Common myeloid progenitor, CD34-positive (primary cell): ENCODE measurements around the gene NAA80.

Experiments
- CTCF ChIA-PET: fragments of 350-600 bp; sonication (Branson Sonifier 250); formaldehyde crosslinking; loops from one replicate; lab custom pipeline; 2021; ENCODE audit warnings: antibody characterized with exemption; lab: Charles Lee
- POLR2A ChIA-PET: fragments of 350-600 bp; sonication (Branson Sonifier 250); formaldehyde crosslinking; loops from one replicate; lab custom pipeline; 2021; ENCODE audit warnings: antibody characterized with exemption; lab: Charles Lee
- DNase-seq, 3 donors: peaks; one replicate each; pipeline versions ENCODE4 v3.0.0 to v3.0.0-alpha.2; 2013
- H3K27ac ChIP-seq, 2 experiments: 1 replicate in 1 of 2; 2 replicates in 1 of 2; pipeline ENCODE4 v1.7.0; 2013; ENCODE audit warnings: inconsistent platforms in 2 of 2, low read length in 2 of 2, mild to moderate bottlenecking in 2 of 2, low read depth in 1 of 2, moderate library complexity in 1 of 2; ENCODE audit not compliant: severe bottlenecking in 2 of 2, insufficient read depth in 1 of 2, poor library complexity in 1 of 2
- H3K27me3 ChIP-seq, 5 experiments: replicated peaks in 2 of 5; 1 replicate in 3 of 5; 2 replicates in 2 of 5; pipeline versions ENCODE4 v1.6.1 to v1.7.0; 2013; ENCODE audit warnings: low read length in 4 of 5, mild to moderate bottlenecking in 2 of 5, moderate library complexity in 2 of 5, inconsistent platforms in 1 of 5; ENCODE audit not compliant: insufficient read depth in 5 of 5, control insufficient read depth in 4 of 5
- H3K36me3 ChIP-seq, 4 experiments: 1 replicate in 2 of 4; 2 replicates in 2 of 4; pipeline versions ENCODE4 v1.6.1 to v1.7.0; 2013; ENCODE audit warnings: low read length in 3 of 4, control low read depth in 1 of 4, mild to moderate bottlenecking in 1 of 4; ENCODE audit not compliant: control insufficient read depth in 4 of 4, insufficient read depth in 4 of 4
- H3K4me1 ChIP-seq, 4 experiments: 1 replicate in 3 of 4; 2 replicates in 1 of 4; pipeline versions ENCODE4 v1.6.1 to v1.7.1; 2013; ENCODE audit warnings: low read length in 3 of 4, mild to moderate bottlenecking in 3 of 4, control low read depth in 1 of 4, inconsistent platforms in 1 of 4, moderate library complexity in 1 of 4; ENCODE audit not compliant: control insufficient read depth in 4 of 4, insufficient read depth in 4 of 4; ENCODE audit errors: control extremely low read depth in 1 of 4
- H3K4me3 ChIP-seq, 7 experiments: 1 replicate in 4 of 7; 2 replicates in 3 of 7; pipeline versions ENCODE4 v1.5.1 to v1.7.0; 2013; ENCODE audit warnings: mild to moderate bottlenecking in 7 of 7, low read length in 6 of 7, moderate library complexity in 6 of 7, inconsistent platforms in 2 of 7, low read depth in 2 of 7, control low read depth in 1 of 7; ENCODE audit not compliant: insufficient read depth in 4 of 7, control insufficient read depth in 1 of 7; ENCODE audit errors: extremely low read depth in 1 of 7
- H3K9me3 ChIP-seq, 5 experiments: 1 replicate in 4 of 5; 2 replicates in 1 of 5; pipeline versions ENCODE4 v1.6.1 to v1.7.1; 2013; ENCODE audit warnings: low read length in 4 of 5, mild to moderate bottlenecking in 2 of 5, inconsistent platforms in 1 of 5, low read depth in 1 of 5, moderate library complexity in 1 of 5; ENCODE audit not compliant: control insufficient read depth in 4 of 5, insufficient read depth in 2 of 5; ENCODE audit errors: control extremely low read depth in 1 of 5
- WGBS: methylation state at CpG from one replicate; pipeline ENCODE4 v1.1.5; 2013; ENCODE audit not compliant: insufficient coverage; 5-methylcytosine and 5-hydroxymethylcytosine counted together

Gene NAA80

DNA sequence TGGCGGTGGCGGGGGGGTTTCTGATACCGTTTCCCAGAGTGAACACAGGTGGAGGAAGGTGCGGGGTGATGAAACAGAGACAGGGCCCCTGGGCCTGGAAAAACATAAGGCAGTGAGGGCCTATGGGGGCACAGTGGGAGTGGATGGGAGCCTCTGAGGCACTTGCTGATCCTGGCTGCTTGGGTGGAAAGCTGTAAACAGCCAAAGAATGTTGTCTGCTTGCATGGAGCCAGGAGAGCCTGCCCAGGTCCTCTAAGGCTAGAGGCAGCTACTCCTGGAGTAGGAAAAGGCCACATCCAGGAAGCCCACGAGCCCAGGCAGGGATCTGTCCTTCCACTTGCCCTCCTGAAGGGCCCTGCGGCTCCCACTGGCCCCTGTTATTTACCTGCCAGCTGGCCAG is 33.2 kb downstream of the NAA80 start:
- Histone ChIP-seq H3K27me3 (peaks cover 0 to 40% (median 5%) of the 10 kb centered on the region in 5 experiments), H3K4me1 (peaks cover 0 to 2% (median under 1%) of the 10 kb centered on the region in 4 experiments), H3K9me3 (no peaks in the 10 kb centered on the region), H3K27ac (no peak overlapping the region), H3K36me3 (peaks cover 0 to 2% (median 0%) of the 10 kb centered on the region in 4 experiments), H3K4me3 (no peak overlapping the region)
- ChIA-PET POLR2A (no interaction called here), CTCF (interaction anchor here (0.9 to 72.5 kb wide), 5 partner anchors 16 to 71 kb away, joined by 3 to 1875 read pairs (median 7); partner anchors contain the start of genes GNAI2, HYAL2, LSMEM2 and SEMA3B)
- 88% methylated on average over 4 of the region's 6 CpGs for WGBS
- DNase-seq = no peak

DNA sequence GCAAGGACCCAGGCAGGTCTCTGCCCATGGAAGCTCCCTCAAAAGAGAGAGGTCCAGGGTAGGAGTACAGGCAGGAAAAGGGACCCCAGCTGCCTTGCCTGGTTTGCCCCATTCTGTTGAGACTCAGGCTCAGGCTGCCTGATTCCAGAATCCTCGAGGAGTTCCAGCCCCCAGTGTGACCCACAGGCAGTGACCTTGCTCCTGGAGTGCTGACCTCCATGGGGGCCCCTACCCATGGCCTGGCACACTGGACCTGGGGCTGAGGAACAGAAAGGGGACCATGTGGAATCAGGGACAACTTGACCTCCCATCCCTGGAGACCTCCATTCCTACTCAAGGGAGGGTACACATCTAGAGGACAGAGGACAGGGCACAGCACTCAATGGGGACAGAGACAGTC is 33.6 kb downstream of the NAA80 start:
- Histone ChIP-seq H3K4me1 (peaks cover 0 to 6% (median 5%) of the 10 kb centered on the region in 4 experiments), H3K9me3 (no peaks in the 10 kb centered on the region), H3K4me3 (no peak overlapping the region), H3K27me3 (peaks cover 0 to 40% (median 5%) of the 10 kb centered on the region in 5 experiments), H3K27ac (no peak overlapping the region), H3K36me3 (peaks cover 0 to 3% (median 0%) of the 10 kb centered on the region in 4 experiments)
- POLR2A ChIA-PET = no interaction called here
- CTCF ChIA-PET = interaction anchor here (1.5 to 72.5 kb wide), 4 partner anchors 16 to 145 kb away, joined by 5 to 1875 read pairs (median 940); partner anchors contain the start of genes GNAI2, LSMEM2, SEMA3B and SLC38A3
- 100% methylated on average over 1 of the region's 1 CpG for WGBS
- DNase-seq = no peak

DNA sequence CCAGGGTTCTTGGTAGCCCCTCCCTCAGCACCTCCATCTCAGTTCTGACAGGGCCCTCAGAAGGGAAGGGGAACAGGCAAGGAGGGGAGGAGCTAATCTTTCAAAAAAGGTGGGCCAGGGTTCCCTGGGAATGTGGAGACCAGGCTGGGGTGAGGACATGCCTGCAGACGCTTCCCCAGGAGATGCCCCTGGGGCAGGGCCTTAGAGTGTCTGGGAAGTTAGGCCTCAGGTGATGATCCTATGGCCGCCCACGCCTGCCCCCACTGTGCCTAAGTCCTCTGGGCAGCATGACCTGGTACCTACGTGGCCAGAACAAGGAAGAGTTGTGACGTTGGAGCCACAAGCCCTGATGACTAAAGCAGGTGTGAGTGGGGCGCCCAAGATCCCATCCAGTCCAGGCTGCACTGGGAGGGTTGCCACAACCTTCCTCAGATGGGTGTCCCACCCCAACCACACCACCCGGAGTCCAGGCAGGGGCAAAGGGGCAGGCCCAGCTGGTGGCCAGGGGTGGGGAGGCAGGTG is 34.2 kb downstream of the NAA80 start:
- Histone ChIP-seq H3K9me3 (no peaks in the 10 kb centered on the region), H3K27ac (no peak overlapping the region), H3K36me3 (peaks cover 0 to 3% (median 0%) of the 10 kb centered on the region in 4 experiments), H3K4me1 (peaks cover 0 to 10% (median 9%) of the 10 kb centered on the region in 4 experiments), H3K27me3 (peaks cover 0 to 40% (median 5%) of the 10 kb centered on the region in 5 experiments), H3K4me3 (no peak overlapping the region)
- WGBS = 76% methylated on average over 3 of the region's 7 CpGs
- no peak for DNase-seq
- ChIA-PET CTCF (interaction anchor here (1.2 to 72.5 kb wide), 4 partner anchors 15 to 145 kb away, joined by 4 to 1875 read pairs (median 940); partner anchors contain the start of genes GNAI2, LSMEM2, SEMA3B and SLC38A3), POLR2A (no interaction called here)

- no CpG with 5 or more reads among the region's 7 CpGs for WGBS
- Histone ChIP-seq H3K27me3 (peaks cover 0 to 40% (median 5%) of the 10 kb centered on the region in 5 experiments), H3K4me1 (peaks cover 0 to 14% (median 13%) of the 10 kb centered on the region in 4 experiments), H3K36me3 (peaks cover 0 to 6% (median 0%) of the 10 kb centered on the region in 4 experiments), H3K27ac (no peak overlapping the region), H3K4me3 (no peak overlapping the region), H3K9me3 (no peaks in the 10 kb centered on the region)
- POLR2A ChIA-PET = interaction anchor here (0.6 to 0.8 kb wide), 3 partner anchors 21 to 66 kb away, joined by 4 to 7 read pairs (median 5); partner anchors contain the start of gene TUSC2
- CTCF ChIA-PET = interaction anchor here (1.1 to 72.5 kb wide), 5 partner anchors 15 to 144 kb away, joined by 3 to 1875 read pairs (median 5); partner anchors contain the start of genes GNAI2, LSMEM2, SEMA3B and SLC38A3
- no peak for DNase-seq
Measured at GRCh38 chr3:50264383-50264963, 34.7 kb downstream of the NAA80 start.

GRCh38 chr3:50263478-50264382 is 35.5 kb downstream of the NAA80 start:
- Histone ChIP-seq H3K27ac (no peak overlapping the region), H3K4me3 (no peak overlapping the region), H3K4me1 (peaks cover 0 to 16% (median 14%) of the 10 kb centered on the region in 4 experiments), H3K9me3 (no peaks in the 10 kb centered on the region), H3K36me3 (peaks cover 0 to 14% (median 2%) of the 10 kb centered on the region in 4 experiments), H3K27me3 (peaks cover 0 to 36% (median 5%) of the 10 kb centered on the region in 5 experiments)
- POLR2A ChIA-PET = interaction anchor here (0.6 to 0.8 kb wide), 4 partner anchors 14 to 65 kb away, joined by 3 to 7 read pairs (median 4); partner anchors contain the start of gene TUSC2
- DNase-seq = no peak
- WGBS = 85% methylated on average over 6 of the region's 6 CpGs
- CTCF ChIA-PET = interaction anchor here (1.1 to 72.5 kb wide), 5 partner anchors 14 to 143 kb away, joined by 3 to 1875 read pairs (median 5); partner anchors contain the start of genes GNAI2, LSMEM2, SEMA3B and SLC38A3

- ChIA-PET POLR2A (no interaction called here), CTCF (interaction anchor here (69.0 to 72.5 kb wide), 2 partner anchors 13 to 31 kb away, joined by 1875 read pairs; partner anchors contain the start of genes GNAI2, LSMEM2, SEMA3B and SLC38A3)
- H3K4me1 ChIP-seq = peaks cover 0 to 16% (median 14%) of the 10 kb centered on the region in 4 experiments
- no peaks in the 10 kb centered on the region for H3K9me3 ChIP-seq
- H3K4me3 ChIP-seq = no peak overlapping the region
- WGBS = 98% methylated on average over 7 of the region's 7 CpGs
- H3K27ac ChIP-seq = no peak overlapping the region
- H3K36me3 ChIP-seq = peaks cover 3 to 23% (median 9%) of the 10 kb centered on the region in 4 experiments
- H3K27me3 ChIP-seq = peaks cover 0 to 27% (median 5%) of the 10 kb centered on the region in 5 experiments
- no peak for DNase-seq
Measured at GRCh38 chr3:50262778-50263177, 36.4 kb downstream of the NAA80 start.
